ENCODE results near the gene LETM1. TPM values are rescaled to one million over a fixed set of nuclear protein-coding genes. Genes with fewer than 3 reads are reported as not detected.

Gene LETM1
- total RNA-seq, 1 donor from 2014 or later: 64.1 TPM

- intact Hi-C loops (cut with micrococcal nuclease): no loop called here
Observed at GRCh38 chr4:1766106-1767060, 89.6 kb downstream of the LETM1 start.

DNA sequence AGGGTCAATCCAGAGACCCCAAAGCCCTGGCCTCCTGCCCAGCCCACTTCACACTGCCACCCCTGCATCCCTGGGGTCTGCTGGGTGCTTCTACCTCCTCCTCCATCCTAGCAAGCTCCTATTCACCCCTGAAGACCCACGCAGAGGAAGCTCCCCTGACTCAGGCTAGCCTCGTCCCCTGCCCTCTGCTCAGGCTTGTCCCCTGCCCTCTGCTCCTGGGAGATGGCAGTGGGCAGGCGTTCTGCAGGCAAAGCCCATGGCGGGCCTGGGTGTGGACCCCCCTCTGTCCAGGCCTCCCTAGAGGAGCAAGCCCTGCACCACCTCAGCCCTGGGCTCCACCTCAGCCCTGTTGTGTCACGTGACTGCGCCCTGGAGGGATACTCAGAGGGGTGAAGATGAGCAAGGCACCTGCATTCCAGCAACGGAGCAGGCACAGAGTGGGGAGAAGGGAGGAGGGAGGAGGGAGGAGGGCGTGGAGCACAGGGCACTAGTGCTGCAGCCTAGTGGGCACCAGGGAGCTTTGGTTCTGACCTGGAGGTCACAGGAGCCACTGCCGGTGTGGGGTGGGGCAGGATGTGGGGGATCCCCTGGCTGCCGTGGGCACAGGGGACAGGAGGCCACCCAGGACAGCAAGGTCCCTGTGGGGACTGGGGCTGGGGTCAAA, 90.4 kb downstream of the LETM1 start:
- intact Hi-C loops (cut with micrococcal nuclease): no loop called here

DNA sequence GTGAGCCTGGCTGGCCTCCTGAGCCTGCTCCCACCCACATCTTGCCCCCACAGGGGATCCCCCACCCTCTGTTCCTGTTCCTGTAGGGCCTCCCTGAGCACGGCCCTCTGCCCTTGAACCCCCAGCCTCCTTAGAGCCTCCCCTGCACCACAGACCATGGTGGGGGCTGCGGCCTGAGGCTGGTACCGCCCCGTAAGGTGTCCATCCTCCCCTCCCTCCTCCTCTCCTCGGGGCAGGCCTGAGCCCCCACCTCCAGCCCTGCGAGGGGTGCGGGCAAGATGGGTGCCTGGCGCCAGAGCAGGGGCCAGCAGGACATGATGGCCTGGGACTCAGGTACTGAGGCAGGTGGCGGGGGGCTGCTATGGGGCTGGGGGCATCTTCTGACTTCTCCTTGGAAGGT, 91.3 kb downstream of the LETM1 start:
- intact Hi-C loops (cut with micrococcal nuclease): no loop called here

DNA sequence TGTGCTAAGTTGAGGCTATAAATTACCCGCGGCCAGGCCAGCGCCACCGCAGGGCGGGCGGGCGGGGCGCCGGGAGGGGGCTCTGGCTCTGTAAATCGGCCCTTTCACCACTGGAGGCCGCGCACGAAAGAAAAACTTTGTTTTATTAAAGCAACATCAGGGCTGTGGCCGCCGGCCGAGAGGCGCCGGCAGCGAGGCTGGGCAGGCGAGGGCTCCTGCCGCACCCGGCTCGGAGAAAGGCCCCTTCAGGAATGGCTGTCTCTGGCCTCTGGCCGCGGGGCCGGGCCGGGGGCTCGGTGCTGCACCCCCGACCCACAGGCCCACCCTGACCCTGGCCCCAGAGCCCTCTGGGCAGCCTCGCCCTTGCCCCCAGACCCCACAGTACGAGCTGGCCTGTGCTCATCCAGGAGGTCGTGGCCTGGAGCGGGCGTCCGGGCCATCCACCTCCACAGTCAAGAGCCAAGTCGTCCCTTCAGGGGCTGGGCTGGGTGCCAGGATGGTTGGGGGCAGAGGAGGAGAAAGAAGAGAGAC, 92.3 kb downstream of the LETM1 start:
- intact Hi-C loops (cut with micrococcal nuclease): no loop called here

GRCh38 chr4:1763070-1763549, 92.8 kb downstream of the LETM1 start:
- intact Hi-C loops (cut with micrococcal nuclease): no loop called here

- intact Hi-C loops (cut with micrococcal nuclease): no loop called here
Observed at GRCh38 chr4:1762264-1763010, 93.5 kb downstream of the LETM1 start.

Other genes starting within 250 kb of the LETM1 start
- gene FAM53A, start 171.8 kb downstream of the LETM1 start, total RNA-seq: 0.95 and 2.7 TPM in 2 replicates
- gene SLBP, start 143.8 kb downstream of the LETM1 start, total RNA-seq: 132 TPM in 2 replicates
- gene TMEM129, start 134.8 kb downstream of the LETM1 start, total RNA-seq: 21.5 and 23.6 TPM in 2 replicates
- gene TACC3, start 134.6 kb downstream of the LETM1 start, total RNA-seq: 220 and 221 TPM in 2 replicates
- 0.30 and 0.91 TPM in 2 replicates for gene FGFR3, start 62.9 kb downstream of the LETM1 start, total RNA-seq
- 237 and 238 TPM in 2 replicates for gene NSD2, start 15.2 kb upstream of the LETM1 start, total RNA-seq
- gene NELFA, start 152.8 kb upstream of the LETM1 start, total RNA-seq: 37.3 and 40.3 TPM in 2 replicates
- gene NAT8L, start 203.2 kb upstream of the LETM1 start, total RNA-seq: 1.8 and 2.0 TPM in 2 replicates